GM12878 (cell line): Measurements from ENCODE around the gene CRTC3. TPM values are rescaled to one million over a fixed set of nuclear protein-coding genes. Genes with fewer than 3 reads are reported as not detected.

Experiments
- ATAC-seq: fragments of 200-7000 bp; cut with Tn5 transposase; 3 replicates; pipeline ENCODE4 v1.9.1; 2020; ENCODE audit warnings: mild to moderate bottlenecking, moderate library complexity
- BruUV-seq: library from RNA; stranded (reverse); fragments of 400-500 nt; replicated peaks from 2 replicates; lab custom pipeline; 2021; lab: Mats Ljungman, UMichigan
- CTCF ChIA-PET: fragments of 300-600 bp; sonication (Branson Sonifier 250); formaldehyde crosslinking; extraction: SDS; loops from one replicate; lab custom pipeline; 2021; ENCODE audit warnings: inconsistent platforms; lab: Yijun Ruan, JAX
- POLR2A ChIA-PET: fragments of 350-600 bp; formaldehyde crosslinking; extraction: SDS; loops from one replicate; lab custom pipeline; 2021; ENCODE audit warnings: inconsistent platforms; lab: Charles Lee
- RAD21 ChIA-PET: fragments of 300-600 bp; sonication (Branson Sonifier 250); formaldehyde crosslinking; loops from one replicate; lab custom pipeline; 2023; ENCODE audit warnings: antibody characterized with exemption; ENCODE audit not compliant: unreplicated experiment; lab: Charles Lee
- SMC1A ChIA-PET: fragments of 300-600 bp; sonication (Branson Sonifier 250); formaldehyde crosslinking; loops from one replicate; lab custom pipeline; 2023; ENCODE audit not compliant: unreplicated experiment, uncharacterized antibody; lab: Charles Lee
- DNase-seq: peaks from one replicate; pipeline ENCODE4 v3.0.0-alpha.2; 2011; ENCODE audit warnings: low read depth, low spot score
- FAIRE-seq: peaks from 3 replicates; lab custom pipeline; 2011; peaks lifted over from hg19 to GRCh38; lab: Jason Lieb, UNC
- H2AFZ ChIP-seq: 2 replicates; pipeline ENCODE4 v1.6.0; 2011; ENCODE audit warnings: low read depth, low read length, control low read depth; ENCODE audit not compliant: control insufficient read depth
- H3K27ac ChIP-seq: 2 replicates; pipeline ENCODE4 v1.5.1; 2011; ENCODE audit warnings: control low read depth; ENCODE audit not compliant: control insufficient read depth, insufficient read depth
- H3K27me3 ChIP-seq, 2 experiments: replicated peaks in 1 of 2; 2 replicates each; pipeline versions ENCODE4 v1.6.0 to v1.6.1; 2011; ENCODE audit warnings: low read length in 1 of 2; ENCODE audit not compliant: control insufficient read depth in 2 of 2, insufficient read depth in 2 of 2
- H3K36me3 ChIP-seq, 2 experiments: 2 replicates each; pipeline ENCODE4 v1.5.1; 2011; ENCODE audit warnings: low read length in 1 of 2; ENCODE audit not compliant: control insufficient read depth in 2 of 2, insufficient read depth in 2 of 2
- H3K4me1 ChIP-seq: 2 replicates; pipeline ENCODE4 v1.6.1; 2011; ENCODE audit warnings: mild to moderate bottlenecking, low read length, moderate library complexity, mixed read lengths; ENCODE audit not compliant: control insufficient read depth, insufficient read depth
- H3K4me2 ChIP-seq: 2 replicates; pipeline ENCODE4 v1.6.0; 2011; ENCODE audit warnings: control low read depth; ENCODE audit not compliant: control insufficient read depth, insufficient read depth
- H3K4me3 ChIP-seq: fragments of 200-600 bp; sonication (generic); 2 replicates; pipeline ENCODE4 v1.5.1; 2016
- H3K79me2 ChIP-seq: 2 replicates; pipeline ENCODE4 v1.6.0; 2011; ENCODE audit warnings: low read length; ENCODE audit not compliant: control insufficient read depth, insufficient read depth
- H3K9ac ChIP-seq: 2 replicates; pipeline ENCODE4 v1.8.0; 2011; ENCODE audit warnings: low read length, control low read depth, mixed read lengths; ENCODE audit not compliant: control insufficient read depth, insufficient read depth
- H3K9me3 ChIP-seq: replicated peaks from 3 replicates; pipeline ENCODE4 v1.5.1; 2011; ENCODE audit warnings: mild to moderate bottlenecking, low read length; ENCODE audit not compliant: control insufficient read depth, insufficient read depth
- H4K20me1 ChIP-seq: 2 replicates; pipeline ENCODE4 v1.6.0; 2011; ENCODE audit not compliant: control insufficient read depth, insufficient read depth
- BRCA1 ChIP-seq: IDR thresholded peaks from 2 replicates; pipeline ENCODE4 v1.6.1; 2011; ENCODE audit warnings: low read depth, low read length, improper control_type of control experiment
- CHD4 ChIP-seq: fragments of 200-600 bp; sonication (generic); IDR thresholded peaks from 2 replicates; pipeline ENCODE4 v1.6.1; 2016; ENCODE audit warnings: mild to moderate bottlenecking
- FOS ChIP-seq: IDR thresholded peaks from 3 replicates; pipeline ENCODE4 v1.6.1; 2011; ENCODE audit warnings: borderline replicate concordance; ENCODE audit not compliant: insufficient read length; ENCODE audit errors: extremely low read depth
- GATAD2B ChIP-seq: fragments of 450-650 bp; conservative IDR thresholded peaks from 2 replicates; pipeline ENCODE4 v1.6.1; 2017; ENCODE audit warnings: low read depth, mild to moderate bottlenecking, moderate library complexity
- HDAC2 ChIP-seq: fragments of 200-600 bp; sonication (generic); IDR thresholded peaks from 2 replicates; pipeline ENCODE4 v1.6.1; 2017
- HDGF ChIP-seq: fragments of 450-650 bp; IDR thresholded peaks from 2 replicates; pipeline ENCODE4 v1.6.1; 2016; ENCODE audit warnings: antibody characterized with exemption
- POLR2A ChIP-seq: IDR thresholded peaks from 2 replicates; pipeline ENCODE4 v1.6.1; 2011; ENCODE audit warnings: low read depth, mild to moderate bottlenecking, low read length
- RUNX3 ChIP-seq: IDR thresholded peaks from 2 replicates; pipeline ENCODE4 v1.6.1; 2012; ENCODE audit warnings: low read length, inconsistent platforms
- SREBF1 ChIP-seq: IDR thresholded peaks from 2 replicates; pipeline ENCODE4 v1.6.1; 2012; ENCODE audit warnings: mild to moderate bottlenecking, low read length
- WGBS: methylation state at CpG from one replicate; pipeline ENCODE4 v1.1.6; 2016; ENCODE audit warnings: low lambda C conversion rate; ENCODE audit not compliant: insufficient replicate concordance, insufficient coverage; ENCODE audit errors: missing lambda C conversion rate; 5-methylcytosine and 5-hydroxymethylcytosine counted together
- in situ Hi-C: fragments of 300-500 bp; cut with MboI; formaldehyde crosslinking; loops from 9 replicates; pipeline ENCODE4 v1.14.3; 2018; ENCODE audit warnings: mixed read lengths
- intact Hi-C: fragments of 100-400 bp; cut with micrococcal nuclease; formaldehyde crosslinking; loops from one replicate; pipeline ENCODE4 v1.14.2; 2022; ENCODE audit not compliant: unreplicated experiment
- polyA plus RNA-seq, 11 experiments: library from polyadenylated mRNA; depleted of rRNA in 4 of 11; unstranded in 6 of 11; stranded (reverse) in 5 of 11; fragments of >200 nt; fragmentation: Nextera tagmentation in 4 of 11; fragmentation: Illumina TruSeq in 1 of 11; extraction: Ambion mirVana in 4 of 11; extraction: Trizol in 1 of 11; gene quantifications; 1 replicate in 1 of 11; 2 replicates in 10 of 11; pipeline versions ENCODE4 v1.2.1 to v1.2.3, GENCODE V29; 2011 to 2016; ENCODE audit warnings: inconsistent platforms in 2 of 11, missing spikeins in 2 of 11, low read depth in 1 of 11
- total RNA-seq, 4 experiments: library from RNA; depleted of rRNA in 3 of 4; stranded (reverse); fragments of >200 nt in 3 of 4; fragmentation: Illumina TruSeq in 1 of 4; extraction: Trizol in 1 of 4; gene quantifications; 2 replicates each; pipeline versions ENCODE4 v1.2.1 to v1.2.3, GENCODE V29; 2013 to 2021

The CRTC3 gene
- total and polyA plus RNA-seq, 10 of the 15 experiments (the other 5 are each of a cell fraction or from before 2014, with no cell fraction given), result 3.5 to 36.9 (median 18.9) TPM

- SMC1A ChIA-PET, result interaction anchor here (0.5 to 3.6 kb wide), 21 partner anchors 9 to 238 kb away, joined by 3 to 25 read pairs (median 4); no protein-coding TSS in a partner anchor
- POLR2A ChIA-PET, result interaction anchor here (1.7 to 2.0 kb wide), 2 partner anchors 26 to 39 kb away, joined by 7 to 8 read pairs; no protein-coding TSS in a partner anchor
- peak; percentile 39 for ATAC-seq
These were observed 27.7 kb downstream of the CRTC3 start for GRCh38 chr15:90557186-90558084.

GRCh38 chr15:90558171-90558573 lies 28.4 kb downstream of the CRTC3 start:
- in situ Hi-C loops (no loop called here), intact Hi-C loops (no loop called here)
- Histone ChIP-seq H3K36me3 (peaks cover 3 to 7% of the 10 kb centered on the region in 2 experiments; a peak in 3 of 4 replicates), H3K27ac (peak overlapping the region; percentile 80), H3K9ac (no peak overlapping the region), H3K79me2 (peaks cover 21% of the 10 kb centered on the region), H3K4me2 (no peak overlapping the region), H3K4me1 (peaks cover 26% of the 10 kb centered on the region), H4K20me1 (no peaks in the 10 kb centered on the region), H3K4me3 (no peak overlapping the region), H2AFZ (no peak overlapping the region), H3K27me3 (no peaks in the 10 kb centered on the region), H3K9me3 (no peaks in the 10 kb centered on the region)
- no peak for TF ChIP-seq HDGF
- TF ChIP-seq FOS, result no peak
- SMC1A ChIA-PET, result interaction anchor here (0.7 to 3.6 kb wide), 9 partner anchors 8 to 125 kb away, joined by 3 to 19 read pairs (median 4); no protein-coding TSS in a partner anchor
- CTCF ChIA-PET, result interaction anchor here (0.6 kb wide), 1 partner anchor 49 kb away, joined by 3 read pairs; no protein-coding TSS in a partner anchor
- no peak for ATAC-seq
- FAIRE-seq, result no peak
- 99% methylated on average over 4 of the region's 4 CpGs for WGBS
- POLR2A ChIA-PET, result no interaction called here
- no TSS peak for BruUV-seq
- DNase-seq, result no peak
- RAD21 ChIA-PET, result interaction anchor here (2.9 to 3.3 kb wide), 2 partner anchors 14 to 39 kb away, joined by 16 to 18 read pairs; no protein-coding TSS in a partner anchor

More at GRCh38 chr15:90557186-90558084, 27.7 kb downstream of the CRTC3 start:
- H3K4me3 ChIP-seq, result no peak overlapping the region
- H3K27me3 ChIP-seq, result no peaks in the 10 kb centered on the region
- TF ChIP-seq SREBF1 (no peak), HDGF (no peak; the same call in 1 of the 2 replicates), CHD4 (no peak), GATAD2B (no peak), HDAC2 (no peak), BRCA1 (no peak), POLR2A (peak; percentile 53), RUNX3 (0 out of 2 replicates have a peak, but pooled peaks have one; percentile 19)
- TF ChIP-seq, all 136 proteins: peak for 2
- H3K36me3 ChIP-seq, result peaks cover 1 to 7% of the 10 kb centered on the region in 2 experiments; a peak in 3 of 4 replicates
- CTCF ChIA-PET, result interaction anchor here (0.8 to 2.1 kb wide), 12 partner anchors 12 to 374 kb away, joined by 3 to 12 read pairs (median 4); partner anchors contain the start of genes CRTC3 and HDDC3
- peak overlapping the region; percentile 15; the same call in 1 of the 2 replicates for H2AFZ ChIP-seq
- H3K79me2 ChIP-seq, result peaks cover 17% of the 10 kb centered on the region
- FAIRE-seq (peak; percentile 64), DNase-seq (no peak)
- H3K4me2 ChIP-seq, result peak overlapping the region; percentile 71
- peak overlapping the region; percentile 32 for H3K9ac ChIP-seq
- in situ Hi-C loops, result no loop called here
- H3K9me3 ChIP-seq, result no peaks in the 10 kb centered on the region
- H4K20me1 ChIP-seq, result no peaks in the 10 kb centered on the region
- peak overlapping the region; percentile 80 for H3K27ac ChIP-seq
- BruUV-seq, result no TSS peak
- RAD21 ChIA-PET, result interaction anchor here (0.8 to 3.3 kb wide), 8 partner anchors 10 to 328 kb away, joined by 3 to 18 read pairs (median 4); no protein-coding TSS in a partner anchor
- 55% methylated on average over 12 of the region's 12 CpGs for WGBS
- intact Hi-C loops, result no loop called here
- peaks cover 22% of the 10 kb centered on the region for H3K4me1 ChIP-seq
